ENCODE measurements around the gene TBC1D19. TPM values are rescaled to one million over a fixed set of nuclear protein-coding genes. Genes with fewer than 3 reads are reported as not detected.

TBC1D19 gene, protein sequence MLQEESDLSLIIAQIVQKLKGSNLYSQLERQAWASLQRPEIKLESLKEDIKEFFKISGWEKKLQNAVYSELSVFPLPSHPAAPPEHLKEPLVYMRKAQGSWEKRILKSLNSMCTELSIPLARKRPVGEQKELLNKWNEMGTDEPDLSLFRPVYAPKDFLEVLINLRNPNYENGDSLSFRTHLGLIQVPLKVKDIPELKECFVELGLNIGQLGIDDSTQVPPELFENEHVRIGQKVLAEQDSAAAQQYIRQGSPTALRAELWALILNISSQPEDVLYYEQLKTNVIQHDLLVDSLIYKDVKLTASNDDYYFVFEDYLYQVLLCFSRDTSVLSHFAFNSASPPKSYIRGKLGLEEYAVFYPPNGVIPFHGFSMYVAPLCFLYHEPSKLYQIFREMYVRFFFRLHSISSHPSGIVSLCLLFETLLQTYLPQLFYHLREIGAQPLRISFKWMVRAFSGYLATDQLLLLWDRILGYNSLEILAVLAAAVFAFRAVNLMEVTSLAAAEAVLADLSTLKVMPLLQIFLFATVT
- 10.4 and 11.1 TPM in 2 replicates for total RNA-seq

GRCh38 chr4:26583865-26584652 is at the start of gene TBC1D19:
TSS of gene TBC1D19 (plus strand) at chr4:26584084. CDS start at chr4:26584194, 110 bp downstream.

Other genes with a start within 250 kb of the TBC1D19 start
- not detected in 2 replicates for gene CCKAR, start 93.6 kb upstream of the TBC1D19 start, total RNA-seq